Measurements from ENCODE around the gene TSPAN33. TPM values are rescaled to one million over a fixed set of nuclear protein-coding genes. Genes with fewer than 3 reads are reported as not detected.

TSPAN33 gene
- total and polyA plus RNA-seq, 2 of the 13 experiments (the other 11 are each of a cell fraction or from before 2014, with no cell fraction given) = 15.3 to 16.5 TPM

DNA sequence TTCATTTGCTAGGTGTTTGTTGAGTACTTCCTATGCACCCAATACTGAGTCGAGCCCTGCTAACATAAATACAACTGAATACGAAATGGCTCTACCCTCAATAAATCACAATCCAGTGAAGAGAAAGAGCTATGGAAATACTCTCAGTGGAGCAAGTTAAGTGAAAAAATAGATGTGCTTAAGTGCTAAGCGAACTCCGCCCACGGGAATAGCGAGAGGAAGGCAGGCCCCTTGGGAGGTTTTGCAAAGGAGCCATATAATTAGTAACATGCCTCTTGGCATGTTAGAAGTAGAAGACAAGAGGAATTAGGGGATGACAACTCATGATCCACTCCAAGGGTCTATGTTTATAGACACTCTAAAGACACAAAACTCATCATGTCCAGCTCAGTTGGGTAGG, 42.8 kb upstream of the TSPAN33 start (continued):
- TF ChIP-seq ZNF790 (CRISPR knock-in tag; IDR thresholded peaks at IDR 0.05; ENCODE audit: borderline replicate concordance) (no peak), HDAC6 (IDR thresholded peaks at IDR 0.05; ENCODE audit: low read depth, low read length) (no peak), IRF2 (CRISPR knock-in tag; IDR thresholded peaks at IDR 0.05) (no peak), CREM (IDR thresholded peaks at IDR 0.05) (no peak), CREM (CRISPR knock-in tag; IDR thresholded peaks at IDR 0.05) (no peak)

GRCh38 chr7:129103561-129104324, 40.8 kb upstream of the TSPAN33 start:
- POLR2A ChIA-PET = interaction anchor here (1.6 kb wide), 2 partner anchors 12 to 60 kb away, joined by 6 to 7 read pairs; no protein-coding TSS in a partner anchor
- DNase-seq (ENCODE audit: low spot score) = no peak
- no peak for TF ChIP-seq ZNF777 (CRISPR knock-in tag; IDR thresholded peaks at IDR 0.05)
- 0 out of 2 replicates have a peak, but pooled peaks have one; percentile 30 for TF ChIP-seq ZKSCAN1 (IDR thresholded peaks at IDR 0.05; ENCODE audit: low read length)
- no peak for FAIRE-seq
- ATAC-seq = no peak
- intact Hi-C loops (cut with micrococcal nuclease; ENCODE audit: unreplicated experiment) (loop anchor here (2.0 to 5.0 kb wide), 2 partner anchors 41 to 46 kb away; partner anchors contain the start of genes TNPO3 and TSPAN33), in situ Hi-C loops (cut with HindIII; ENCODE audit: extremely low pct_ligation_motif_present, low pct_unique_long_range_greater_than_20kb) (no loop called here)
- peaks cover 53% of the 10 kb centered on the region for H3K4me1 ChIP-seq (ENCODE audit: insufficient read depth, low read length)
- no peaks in the 10 kb centered on the region for H4K20me1 ChIP-seq (ENCODE audit: insufficient read depth, low read length)
- no peaks in the 10 kb centered on the region for H3K27me3 ChIP-seq (ENCODE audit: control insufficient read depth in 1 of 2, insufficient read depth in 2 of 2, low read length in 2 of 2)
- peak overlapping the region; percentile 54; the same call in 1 of the 2 replicates for H3K9ac ChIP-seq (ENCODE audit: insufficient read depth, low read depth, low read length)
- H2AFZ ChIP-seq (ENCODE audit: low read length) = no peak overlapping the region
- WGBS (ENCODE audit: low lambda C conversion rate) = 81% methylated on average over 4 of the region's 4 CpGs
- H3K36me3 ChIP-seq (replicated peaks in 1 of 2; ENCODE audit: control insufficient read depth in 1 of 2, insufficient read depth in 2 of 2, low read length in 2 of 2) = no peaks in the 10 kb centered on the region
- H3K4me2 ChIP-seq (ENCODE audit: low read depth, low read length) = peak overlapping the region; percentile 88
- no peaks in the 10 kb centered on the region for H3K79me2 ChIP-seq (ENCODE audit: insufficient read depth, low read length)
- peak overlapping the region; percentile 79 for H3K27ac ChIP-seq (ENCODE audit: extremely low read length, insufficient read depth, low read length)
- H3K4me3 ChIP-seq (replicated peaks in 1 of 3; ENCODE audit: insufficient read depth in 1 of 3, low read depth in 2 of 3, low read length in 3 of 3) = peak overlapping the region in 1 of 3 experiments; percentile 58; a peak in 1 of 6 replicates
- BruUV-seq (replicated peaks) = no TSS peak
- CTCF ChIA-PET (ENCODE audit: low intra/inter-chr PET ratio, low total read pairs) = no interaction called here
- no peaks in the 10 kb centered on the region for H3K9me3 ChIP-seq (ENCODE audit: low read length)

DNA sequence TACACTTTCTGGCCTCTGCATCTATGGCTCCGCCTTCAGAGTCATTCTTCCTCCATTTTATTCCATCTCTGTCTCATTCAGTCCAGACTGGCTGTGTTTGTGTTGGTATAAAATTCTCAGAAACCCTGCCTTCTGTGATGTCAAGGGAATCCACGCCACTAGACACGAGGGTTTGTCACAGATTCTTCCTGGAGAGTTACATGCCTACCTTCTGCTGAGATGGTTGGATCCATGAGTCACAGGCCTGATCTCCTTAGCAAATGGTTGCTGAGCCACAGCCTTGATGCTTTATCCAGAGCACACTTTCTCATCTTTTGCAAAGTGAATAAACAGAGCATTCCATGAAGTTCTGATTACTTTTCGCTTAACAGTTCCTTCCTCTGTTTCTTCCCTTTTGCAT, 35.9 kb upstream of the TSPAN33 start:
- Histone ChIP-seq H3K79me2 (ENCODE audit: insufficient read depth, low read length) (no peaks in the 10 kb centered on the region), H3K4me3 (replicated peaks in 1 of 3; ENCODE audit: insufficient read depth in 1 of 3, low read depth in 2 of 3, low read length in 3 of 3) (no peak overlapping the region), H3K9me3 (ENCODE audit: low read length) (no peaks in the 10 kb centered on the region), H2AFZ (ENCODE audit: low read length) (no peak overlapping the region), H3K27ac (ENCODE audit: extremely low read length, insufficient read depth, low read length) (no peak overlapping the region), H3K9ac (ENCODE audit: insufficient read depth, low read depth, low read length) (no peak overlapping the region), H3K36me3 (replicated peaks in 1 of 2; ENCODE audit: control insufficient read depth in 1 of 2, insufficient read depth in 2 of 2, low read length in 2 of 2) (no peaks in the 10 kb centered on the region), H4K20me1 (ENCODE audit: insufficient read depth, low read length) (no peaks in the 10 kb centered on the region), H3K4me2 (ENCODE audit: low read depth, low read length) (no peak overlapping the region), H3K4me1 (ENCODE audit: insufficient read depth, low read length) (peaks cover 19% of the 10 kb centered on the region), H3K27me3 (ENCODE audit: control insufficient read depth in 1 of 2, insufficient read depth in 2 of 2, low read length in 2 of 2) (no peaks in the 10 kb centered on the region)
- DNase-seq (ENCODE audit: low spot score) = no peak
- intact Hi-C loops (cut with micrococcal nuclease; ENCODE audit: unreplicated experiment) = no loop called here
- BruUV-seq (replicated peaks) = no TSS peak
- TF ChIP-seq PHB2 (IDR thresholded peaks at IDR 0.05; ENCODE audit: partially characterized antibody) = no peak
- no peak for TF ChIP-seq NCOR1 (IDR thresholded peaks at IDR 0.05; ENCODE audit: borderline replicate concordance, low read length)
- TF ChIP-seq CHCHD3 (CRISPR knock-in tag; IDR thresholded peaks at IDR 0.05) = no peak
- 82% methylated on average over 4 of the region's 4 CpGs for WGBS (ENCODE audit: low lambda C conversion rate)
- in situ Hi-C loops (cut with HindIII; ENCODE audit: extremely low pct_ligation_motif_present, low pct_unique_long_range_greater_than_20kb) = no loop called here
- no peak for FAIRE-seq
- POLR2A ChIA-PET = no interaction called here
- no peak for ATAC-seq
- CTCF ChIA-PET (ENCODE audit: low intra/inter-chr PET ratio, low total read pairs) = no interaction called here

Measured in HepG2 (cell line).